B cell (primary cell): Measurements from ENCODE around the gene HOXA3. TPM values are rescaled to one million over a fixed set of nuclear protein-coding genes. Genes with fewer than 3 reads are reported as not detected.

Experiments
- ATAC-seq: fragments of 200-7000 bp; cut with Tn5 transposase; one replicate; pipeline ENCODE4 v1.10.0; 2021; ENCODE audit warnings: low read depth, mild to moderate bottlenecking, moderate number of reproducible peaks, moderate library complexity
- CTCF ChIA-PET: fragments of 350-600 bp; sonication (Branson Sonifier 250); formaldehyde crosslinking; loops from one replicate; lab custom pipeline; 2021; ENCODE audit warnings: antibody characterized with exemption, inconsistent platforms; lab: Charles Lee
- POLR2A ChIA-PET: fragments of 350-600 bp; sonication (Branson Sonifier 250); formaldehyde crosslinking; loops from one replicate; lab custom pipeline; 2021; ENCODE audit warnings: antibody characterized with exemption; lab: Charles Lee
- DNase-seq: peaks from one replicate; pipeline ENCODE4 v3.0.0; 2013
- H2AFZ ChIP-seq: 2 replicates; pipeline ENCODE4 v1.6.1; 2012; ENCODE audit warnings: mild to moderate bottlenecking, low read depth, low read length; ENCODE audit not compliant: insufficient read depth, poor library complexity, severe bottlenecking
- H3K27ac ChIP-seq, 2 donors: 1 replicate in 1 of 2; 2 replicates in 1 of 2; pipeline ENCODE4 v1.5.1; 2012 to 2013; ENCODE audit warnings: low read length in 2 of 2, mild to moderate bottlenecking in 2 of 2, moderate library complexity in 1 of 2
- H3K27me3 ChIP-seq, 4 experiments: fragments of 200-600 bp in 1 of 4; sonication (generic) in 1 of 4; replicated peaks in 1 of 4; 1 replicate in 2 of 4; 2 replicates in 2 of 4; pipeline versions ENCODE4 v1.6.1 to v1.7.0; 2013 to 2016; ENCODE audit warnings: low read length in 3 of 4, mild to moderate bottlenecking in 2 of 4, mixed read lengths in 1 of 4, moderate library complexity in 1 of 4; ENCODE audit not compliant: insufficient read depth in 4 of 4, control insufficient read depth in 3 of 4; ENCODE audit errors: control extremely low read depth in 1 of 4
- H3K36me3 ChIP-seq, 2 experiments: replicated peaks in 1 of 2; 1 replicate in 1 of 2; 2 replicates in 1 of 2; pipeline versions ENCODE4 v1.6.1 to v1.7.1; 2013; ENCODE audit warnings: low read length in 1 of 2; ENCODE audit not compliant: insufficient read depth in 2 of 2, control insufficient read depth in 1 of 2; ENCODE audit errors: control extremely low read depth in 1 of 2, extremely low read depth in 1 of 2
- H3K4me1 ChIP-seq, 2 donors: fragments of 200-600 bp in 1 of 2; sonication (generic) in 1 of 2; 1 replicate in 1 of 2; 2 replicates in 1 of 2; pipeline versions ENCODE4 v1.5.1 to v1.6.1; 2013 to 2017; ENCODE audit warnings: low read length in 2 of 2; ENCODE audit not compliant: control insufficient read depth in 2 of 2, insufficient read depth in 2 of 2
- H3K4me2 ChIP-seq: replicated peaks from 2 replicates; pipeline ENCODE3; 2012; ENCODE audit warnings: mild to moderate bottlenecking, low read depth, low read length; ENCODE audit not compliant: poor library complexity, severe bottlenecking
- H3K4me3 ChIP-seq, 5 experiments: fragments of 200-600 bp in 1 of 5; sonication (generic) in 1 of 5; 1 replicate in 3 of 5; 2 replicates in 2 of 5; pipeline versions ENCODE4 v1.5.1 to v1.7.0; 2011 to 2016; ENCODE audit warnings: low read length in 4 of 5, mild to moderate bottlenecking in 4 of 5, low read depth in 2 of 5, control low read depth in 1 of 5, moderate library complexity in 1 of 5; ENCODE audit not compliant: insufficient read depth in 1 of 5; ENCODE audit errors: control extremely low read depth in 1 of 5, extremely low read depth in 1 of 5
- H3K79me2 ChIP-seq: fragments of 200-600 bp; sonication (generic); one replicate; pipeline ENCODE4 v1.6.0; 2016; ENCODE audit warnings: low read length; ENCODE audit not compliant: control insufficient read depth, insufficient read depth
- H3K9ac ChIP-seq: fragments of 200-600 bp; sonication (generic); 2 replicates; pipeline ENCODE4 v1.6.1; 2017; ENCODE audit warnings: mild to moderate bottlenecking, low read length, moderate library complexity
- H3K9me3 ChIP-seq, 3 donors: one replicate each; pipeline versions ENCODE4 v1.6.1 to v1.7.1; 2013; ENCODE audit warnings: low read length in 2 of 3; ENCODE audit not compliant: control insufficient read depth in 2 of 3, insufficient read depth in 1 of 3; ENCODE audit errors: control extremely low read depth in 1 of 3
- H4K20me1 ChIP-seq: 2 replicates; pipeline ENCODE4 v1.6.0; 2012; ENCODE audit warnings: mild to moderate bottlenecking, low read length; ENCODE audit not compliant: insufficient read depth, control insufficient read depth, poor library complexity, severe bottlenecking
- H3K27ac Mint-ChIP-seq: one replicate; pipeline ENCODE4 v1.8.0; 2021; ENCODE audit warnings: mixed read lengths
- H3K27me3 Mint-ChIP-seq: one replicate; pipeline ENCODE4 v1.8.0; 2021; ENCODE audit warnings: mixed read lengths
- H3K4me1 Mint-ChIP-seq: one replicate; pipeline ENCODE4 v1.8.0; 2021; ENCODE audit warnings: mixed read lengths
- H3K4me3 Mint-ChIP-seq: one replicate; pipeline ENCODE4 v1.8.0; 2021; ENCODE audit warnings: mixed read lengths
- H3K9me3 Mint-ChIP-seq: one replicate; pipeline ENCODE4 v1.8.0; 2022; ENCODE audit warnings: mixed read lengths; ENCODE audit not compliant: insufficient read depth
- EZH2 ChIP-seq: IDR thresholded peaks from 2 replicates; pipeline ENCODE4 v1.6.1; 2012; ENCODE audit warnings: borderline replicate concordance, low read depth, mild to moderate bottlenecking, moderate library complexity, low read length; ENCODE audit not compliant: insufficient read depth, poor library complexity, severe bottlenecking
- WGBS: methylation state at CpG from one replicate; pipeline ENCODE4 v1.1.5; 2013; ENCODE audit warnings: missing lambda C conversion rate; ENCODE audit not compliant: insufficient coverage; 5-methylcytosine and 5-hydroxymethylcytosine counted together
- intact Hi-C: fragments of 100-400 bp; cut with micrococcal nuclease; formaldehyde crosslinking; loops from one replicate; pipeline ENCODE4 v1.10.0; 2022
- polyA plus RNA-seq: library from polyadenylated mRNA; depleted of rRNA; stranded (reverse); fragments of >200 nt; gene quantifications from 2 replicates; pipeline ENCODE4 v1.2.3, GENCODE V29; 2012
- total RNA-seq, 2 donors: library from RNA; stranded (reverse); fragments of 120-200 nt in 1 of 2; gene quantifications; 1 replicate in 1 of 2; 2 replicates in 1 of 2; pipeline versions ENCODE4 v1.2.3 to v1.2.4, GENCODE V29; 2013 to 2022
- TF ChIP-seq, protein P1 (sequence below): fragments of 200-600 bp; IDR thresholded peaks from one replicate; pipeline ENCODE4 v1.8.0; 2022; ENCODE audit warnings: antibody characterized with exemption, mild to moderate bottlenecking

The HOXA3 gene
- total and polyA plus RNA-seq, 2 donors (not counting 1 experiment from before 2014, with no cell fraction given) = 0.07 TPM; not detected in 1

DNA sequence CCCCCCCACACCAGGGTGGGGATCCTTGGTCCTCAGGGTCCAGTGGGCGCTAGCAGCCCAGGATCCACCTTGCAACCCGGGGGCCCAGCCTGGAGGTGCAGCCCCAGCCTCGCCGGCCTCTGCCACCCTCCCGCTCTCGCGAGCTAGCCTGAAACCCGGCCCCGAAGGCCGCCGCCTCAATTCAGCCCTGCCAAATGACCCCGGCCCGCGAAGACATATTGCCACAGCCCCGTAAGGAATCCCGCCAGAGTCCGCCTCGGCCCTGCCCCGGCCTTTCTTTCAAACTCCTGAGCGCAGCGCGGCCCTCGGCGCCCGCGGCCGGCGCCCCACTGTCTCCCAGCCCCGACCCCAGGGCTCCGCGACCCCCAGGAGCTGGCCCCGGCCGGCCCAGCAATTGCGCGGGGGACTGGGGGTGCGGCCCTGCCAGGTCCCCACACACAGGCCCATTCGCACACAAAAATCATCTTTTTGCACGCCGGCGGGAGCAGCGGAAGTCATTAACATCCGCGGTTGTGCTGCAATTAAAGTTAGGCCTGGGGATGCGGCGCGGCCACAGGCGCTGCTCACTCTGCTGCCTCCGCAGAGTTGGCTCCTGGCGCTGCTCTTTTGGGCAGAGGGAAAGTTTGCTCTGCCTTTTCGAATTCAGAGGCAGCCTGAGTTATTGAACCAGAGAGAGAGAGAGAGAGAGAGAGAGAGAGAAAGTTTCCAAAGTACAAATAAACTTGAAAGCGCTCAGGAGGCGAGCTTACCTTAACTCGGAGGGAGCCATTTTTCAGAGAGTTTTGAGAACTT is 12.9 kb downstream of the HOXA3 start:
- no peak for DNase-seq
- Histone ChIP-seq H3K4me1 (no peaks in the 10 kb centered on the region), H3K9me3 (peaks cover 0 to 21% (median 0%) of the 10 kb centered on the region in 3 donors), H3K36me3 (no peaks in the 10 kb centered on the region), H3K27ac (no peak overlapping the region), H3K27me3 (peaks cover 0 to 42% (median 21%) of the 10 kb centered on the region in 4 experiments), H2AFZ (no peak overlapping the region), H3K9ac (no peak overlapping the region), H4K20me1 (no peaks in the 10 kb centered on the region), H3K4me2 (no peak overlapping the region), H3K4me3 (no peak overlapping the region), H3K79me2 (no peaks in the 10 kb centered on the region)
- TF ChIP-seq, protein P1, sequence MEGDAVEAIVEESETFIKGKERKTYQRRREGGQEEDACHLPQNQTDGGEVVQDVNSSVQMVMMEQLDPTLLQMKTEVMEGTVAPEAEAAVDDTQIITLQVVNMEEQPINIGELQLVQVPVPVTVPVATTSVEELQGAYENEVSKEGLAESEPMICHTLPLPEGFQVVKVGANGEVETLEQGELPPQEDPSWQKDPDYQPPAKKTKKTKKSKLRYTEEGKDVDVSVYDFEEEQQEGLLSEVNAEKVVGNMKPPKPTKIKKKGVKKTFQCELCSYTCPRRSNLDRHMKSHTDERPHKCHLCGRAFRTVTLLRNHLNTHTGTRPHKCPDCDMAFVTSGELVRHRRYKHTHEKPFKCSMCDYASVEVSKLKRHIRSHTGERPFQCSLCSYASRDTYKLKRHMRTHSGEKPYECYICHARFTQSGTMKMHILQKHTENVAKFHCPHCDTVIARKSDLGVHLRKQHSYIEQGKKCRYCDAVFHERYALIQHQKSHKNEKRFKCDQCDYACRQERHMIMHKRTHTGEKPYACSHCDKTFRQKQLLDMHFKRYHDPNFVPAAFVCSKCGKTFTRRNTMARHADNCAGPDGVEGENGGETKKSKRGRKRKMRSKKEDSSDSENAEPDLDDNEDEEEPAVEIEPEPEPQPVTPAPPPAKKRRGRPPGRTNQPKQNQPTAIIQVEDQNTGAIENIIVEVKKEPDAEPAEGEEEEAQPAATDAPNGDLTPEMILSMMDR = no peak
- TF ChIP-seq EZH2 = no peak
- Mint-ChIP-seq H3K4me1 (peaks cover 4% of the 10 kb centered on the region), H3K4me3 (no peak overlapping the region), H3K9me3 (no peaks in the 10 kb centered on the region), H3K27me3 (peaks cover 60% of the 10 kb centered on the region), H3K27ac (no peak overlapping the region)
- CTCF ChIA-PET = no interaction called here
- ATAC-seq = no peak
- intact Hi-C loops = no loop called here
- POLR2A ChIA-PET = no interaction called here
- 97% methylated on average over 50 of the region's 53 CpGs for WGBS

DNA sequence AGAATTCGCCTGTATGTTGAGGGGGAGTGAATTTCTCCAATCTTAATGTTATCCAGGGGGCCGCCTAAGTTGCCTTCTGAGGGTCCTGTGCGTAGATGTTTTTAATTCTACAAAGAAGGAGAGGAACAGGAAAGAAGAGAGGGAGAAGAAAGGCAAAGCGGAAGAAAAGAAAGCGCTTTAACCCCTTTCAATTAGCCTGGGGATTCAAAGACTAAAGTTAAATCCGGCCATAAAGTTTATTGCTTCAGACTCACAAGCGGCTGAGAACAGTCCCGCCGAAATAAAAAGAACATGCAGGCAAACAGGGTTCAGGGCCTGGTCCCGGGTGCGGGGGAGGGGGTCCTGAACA is 13.4 kb downstream of the HOXA3 start:
- ATAC-seq (no peak), DNase-seq (no peak)
- 99% methylated on average over 8 of the region's 11 CpGs for WGBS
- no peak overlapping the region for H3K9ac ChIP-seq
- POLR2A ChIA-PET = no interaction called here
- Mint-ChIP-seq H3K27me3 (peaks cover 61% of the 10 kb centered on the region), H3K4me1 (peaks cover 4% of the 10 kb centered on the region), H3K4me3 (no peak overlapping the region), H3K9me3 (no peaks in the 10 kb centered on the region), H3K27ac (no peak overlapping the region)
- H3K9me3 ChIP-seq = peaks cover 0 to 15% (median 0%) of the 10 kb centered on the region in 3 donors
- no peak overlapping the region for H3K27ac ChIP-seq
- no peak for TF ChIP-seq EZH2
- TF ChIP-seq, protein P1 = no peak
- no peaks in the 10 kb centered on the region for H4K20me1 ChIP-seq
- no peak overlapping the region for H2AFZ ChIP-seq
- no peaks in the 10 kb centered on the region for H3K36me3 ChIP-seq
- CTCF ChIA-PET = no interaction called here
- no peaks in the 10 kb centered on the region for H3K79me2 ChIP-seq
- no peak overlapping the region for H3K4me2 ChIP-seq
- no peak overlapping the region for H3K4me3 ChIP-seq
- intact Hi-C loops = no loop called here
- H3K4me1 ChIP-seq = no peaks in the 10 kb centered on the region
- H3K27me3 ChIP-seq = peaks cover 0 to 37% (median 23%) of the 10 kb centered on the region in 4 experiments
